ENCODE results near the gene SIPA1.
A peak's percentile ranks its signal among the peaks of the same experiment; 100 is the strongest.
"Not testable (repeated sequence)": the region's sequence is repeated elsewhere in the genome, so short reads cannot be mapped to it uniquely, and the experiment has no call there.

Gene SIPA1

GRCh38 chr11:65662799-65663638 is 25.1 kb downstream of the SIPA1 start, which contains the start of gene RELA:
TSS of gene RELA (minus strand) at chr11:65662916. CDS start at chr11:65662832, 84 bp downstream.
- DNase-seq, result peak; percentile 94

- DNase-seq, result peak; percentile 65
These were observed 25.8 kb downstream of the SIPA1 start for GRCh38 chr11:65663639-65664200.

GRCh38 chr11:65672180-65672860 is 34.4 kb downstream of the SIPA1 start:
- no peak for DNase-seq

- DNase-seq, result no peak
These were observed 35.1 kb downstream of the SIPA1 start for GRCh38 chr11:65672982-65673381.

- DNase-seq, result no peak
These were observed 42.4 kb downstream of the SIPA1 start for GRCh38 chr11:65680192-65680743.

GRCh38 chr11:65683480-65683879 is 45.6 kb downstream of the SIPA1 start:
- peak; percentile 57 for DNase-seq

- no peak for DNase-seq
These were observed 48.1 kb downstream of the SIPA1 start for GRCh38 chr11:65685981-65686380.

- not testable (repeated sequence) for DNase-seq
These were observed 53.9 kb downstream of the SIPA1 start for GRCh38 chr11:65691847-65692246.

- no peak for DNase-seq
These were observed 54.5 kb downstream of the SIPA1 start for GRCh38 chr11:65692367-65692766.

GRCh38 chr11:65695459-65696241 is 57.7 kb downstream of the SIPA1 start:
- DNase-seq, result peak; percentile 99

GRCh38 chr11:65696802-65697552 is 59.1 kb downstream of the SIPA1 start:
- DNase-seq, result no peak

- no peak for DNase-seq
These were observed 60.3 kb downstream of the SIPA1 start for GRCh38 chr11:65698205-65698604.

GRCh38 chr11:65699306-65699705 is 61.4 kb downstream of the SIPA1 start:
- DNase-seq, result no peak

- DNase-seq, result peak; percentile 96
These were observed 62.5 kb downstream of the SIPA1 start for GRCh38 chr11:65700399-65700798.

Measured in NCI-H69 (cell line).